K562 (cell line): ENCODE results near the gene GATM. TPM values are rescaled to one million over a fixed set of nuclear protein-coding genes. Genes with fewer than 3 reads are reported as not detected.

Source experiments
- CBFB ChIP-seq: sonication (generic); formaldehyde crosslinking; IDR thresholded peaks from 2 replicates; pipeline ENCODE4 v1.4.0; 2020; ENCODE audit warnings: mild to moderate bottlenecking, missing genetic modification reagents
- CSDE1 ChIP-seq, 2 experiments: fragments of 450-650 bp; IDR thresholded peaks; 2 replicates each; pipeline ENCODE4 v1.6.1; 2016; ENCODE audit warnings: mild to moderate bottlenecking in 1 of 2
- CXXC5 ChIP-seq: fragments of 250-450 bp; sonication (Bioruptor Pico); IDR thresholded peaks from 2 replicates; pipeline ENCODE4 v1.8.0; 2022; ENCODE audit warnings: inconsistent platforms, mild to moderate bottlenecking, moderate library complexity
- EZH2 ChIP-seq: IDR thresholded peaks from 2 replicates; pipeline ENCODE4 v1.6.1; 2012; ENCODE audit warnings: low read depth, mild to moderate bottlenecking, inconsistent platforms, low read length, borderline replicate concordance
- FIP1L1 ChIP-seq: fragments of 200-400 bp; formaldehyde crosslinking; IDR thresholded peaks from 2 replicates; pipeline ENCODE4 v1.6.1; 2018; ENCODE audit warnings: mild to moderate bottlenecking, low read depth, low read length; ENCODE audit not compliant: poor library complexity, severe bottlenecking
- FOSL1 ChIP-seq: fragments of 200-800 bp; sonication (Bioruptor generic); conservative IDR thresholded peaks from 2 replicates; pipeline ENCODE4 v1.6.1; 2016; ENCODE audit warnings: missing genetic modification characterization, missing compliant biosample characterization
- FOXM1 ChIP-seq, 2 experiments: fragments of 450-650 bp in 1 of 2; sonication (generic) in 1 of 2; formaldehyde crosslinking in 1 of 2; IDR thresholded peaks; 2 replicates each; pipeline versions ENCODE4 v1.6.1 to v1.9.0; 2017 to 2022; ENCODE audit warnings: low read depth in 2 of 2, mild to moderate bottlenecking in 2 of 2, missing genetic modification reagents in 1 of 2, moderate library complexity in 1 of 2
- HCFC1 ChIP-seq: IDR thresholded peaks from 2 replicates; pipeline ENCODE4 v1.6.1; 2012; ENCODE audit warnings: low read depth, low read length, improper control_type of control experiment
- HMGN3 ChIP-seq: IDR thresholded peaks from 2 replicates; pipeline ENCODE4 v1.6.1; 2011; ENCODE audit warnings: borderline replicate concordance, low read depth, mild to moderate bottlenecking, mixed read lengths, low read length; ENCODE audit not compliant: insufficient read length; ENCODE audit errors: extremely low read depth
- HSF4 ChIP-seq: fragments of 250-450 bp; sonication (Bioruptor Pico); IDR thresholded peaks from 2 replicates; pipeline ENCODE4 v2.1.2; 2022; ENCODE audit warnings: mild to moderate bottlenecking, moderate library complexity, borderline replicate concordance
- KDM5B ChIP-seq: fragments of 200-600 bp; sonication (generic); IDR thresholded peaks from 2 replicates; pipeline ENCODE4 v1.6.1; 2012; ENCODE audit warnings: low read depth, mild to moderate bottlenecking, moderate library complexity, low read length, control low read depth, inconsistent platforms; ENCODE audit not compliant: insufficient replicate concordance
- KLF13 ChIP-seq: fragments of 450-650 bp; IDR thresholded peaks from 2 replicates; pipeline ENCODE4 v1.6.1; 2016; ENCODE audit warnings: missing genetic modification characterization, low read depth, mild to moderate bottlenecking, missing compliant biosample characterization, moderate library complexity, borderline replicate concordance
- LEF1 ChIP-seq: fragments of 450-650 bp; IDR thresholded peaks from 2 replicates; pipeline ENCODE4 v1.6.1; 2016; ENCODE audit warnings: mild to moderate bottlenecking
- MAX ChIP-seq: sonication (generic); formaldehyde crosslinking; IDR thresholded peaks from 2 replicates; pipeline ENCODE4 v1.9.0; 2022; ENCODE audit warnings: mild to moderate bottlenecking, missing genetic modification reagents
- MEIS2 ChIP-seq: fragments of 450-650 bp; IDR thresholded peaks from 2 replicates; pipeline ENCODE4 v1.6.1; 2014; ENCODE audit warnings: mild to moderate bottlenecking; ENCODE audit not compliant: partially characterized antibody
- NR2C2 ChIP-seq, 2 experiments: fragments of 200-800 bp in 1 of 2; sonication (Bioruptor generic) in 1 of 2; sonication (generic) in 1 of 2; formaldehyde crosslinking in 1 of 2; IDR thresholded peaks; 2 replicates each; pipeline versions ENCODE4 v1.6.1 to v1.8.0; 2016 to 2022; ENCODE audit warnings: mild to moderate bottlenecking in 1 of 2, missing compliant biosample characterization in 1 of 2, missing genetic modification characterization in 1 of 2, missing genetic modification reagents in 1 of 2
- ZBTB33 ChIP-seq: sonication (generic); formaldehyde crosslinking; IDR thresholded peaks from 2 replicates; pipeline ENCODE4 v1.8.1; 2023; ENCODE audit warnings: mild to moderate bottlenecking, missing genetic modification reagents
- ZC3H11A ChIP-seq: IDR thresholded peaks from 2 replicates; pipeline ENCODE4 v1.6.1; 2012; ENCODE audit warnings: low read depth, low read length, improper control_type of control experiment
- ZNF512 ChIP-seq: IDR thresholded peaks from 2 replicates; pipeline ENCODE4 v1.6.1; 2016; ENCODE audit warnings: missing genetic modification characterization, missing compliant biosample characterization
- ZNF57 ChIP-seq: fragments of 450-650 bp; formaldehyde crosslinking; IDR thresholded peaks from 2 replicates; pipeline ENCODE4 v1.4.0; 2020; ENCODE audit warnings: mild to moderate bottlenecking, moderate library complexity
- ZNF639 ChIP-seq, 2 experiments: fragments of 200-800 bp in 1 of 2; sonication (Bioruptor generic) in 1 of 2; sonication (generic) in 1 of 2; formaldehyde crosslinking in 1 of 2; IDR thresholded peaks in 1 of 2; conservative IDR thresholded peaks in 1 of 2; 2 replicates each; pipeline versions ENCODE4 v1.5.0 to v1.6.1; 2016 to 2020; ENCODE audit warnings: missing compliant biosample characterization in 1 of 2, missing genetic modification characterization in 1 of 2, missing genetic modification reagents in 1 of 2
- polyA plus RNA-seq, 8 experiments: library from polyadenylated mRNA; depleted of rRNA in 4 of 8; stranded (reverse) in 5 of 8; unstranded in 3 of 8; fragments of >200 nt; fragmentation: Nextera tagmentation in 2 of 8; fragmentation: Illumina TruSeq in 1 of 8; extraction: Ambion mirVana in 2 of 8; extraction: Trizol in 1 of 8; gene quantifications; 2 replicates each; pipeline versions ENCODE4 v1.2.1 to v1.2.3, GENCODE V29; 2011 to 2014; ENCODE audit warnings: inconsistent platforms in 1 of 8, missing spikeins in 1 of 8
- total RNA-seq, 7 experiments: library from RNA; depleted of rRNA in 6 of 7; stranded (reverse); fragments of >200 nt in 6 of 7; fragmentation: Illumina TruSeq in 2 of 7; extraction: Trizol in 2 of 7; gene quantifications; 2 replicates each; pipeline versions ENCODE4 v1.2.1 to v1.2.3, GENCODE V29; 2011 to 2021; ENCODE audit warnings: low replicate concordance in 1 of 7

GATM gene
- total and polyA plus RNA-seq, 9 of the 15 experiments (the other 6 are each of a cell fraction or from before 2014, with no cell fraction given) = 0.11 to 1.1 (median 0.65) TPM

- no peak for TF ChIP-seq ZNF512 (tag)
- TF ChIP-seq MAX = peak; percentile 57
- no peak for TF ChIP-seq NR2C2 (CRISPR knock-in tag; IDR thresholded peaks at IDR 0.05)
- no peak; the same call in 1 of the 2 replicates for TF ChIP-seq NR2C2 (tag; IDR thresholded peaks at IDR 0.05)
- TF ChIP-seq HSF4 (CRISPR knock-in tag) = no peak
- no peak for TF ChIP-seq EZH2
- no peak for TF ChIP-seq KLF13 (tag)
- TF ChIP-seq CXXC5 (CRISPR knock-in tag) = peak; percentile 78
- TF ChIP-seq ZNF639 (CRISPR knock-in tag; conservative IDR thresholded peaks at IDR 0.05 in 1 of 2, IDR thresholded peaks at IDR 0.05 in 1 of 2) = no peak
- TF ChIP-seq ZNF57 (CRISPR knock-in tag) = no peak
- TF ChIP-seq FOSL1 = no peak
- TF ChIP-seq LEF1 = no peak
- no peak for TF ChIP-seq CSDE1 (IDR thresholded peaks at IDR 0.05)
- TF ChIP-seq HCFC1 = peak; percentile 74
- TF ChIP-seq KDM5B = peak; percentile 85
- peak; percentile 81 for TF ChIP-seq MEIS2
- peak; percentile 27; the same call in 1 of the 2 replicates for TF ChIP-seq ZBTB33 (CRISPR knock-in tag)
- no peak for TF ChIP-seq FIP1L1
- TF ChIP-seq HMGN3 = no peak
- TF ChIP-seq FOXM1 (IDR thresholded peaks at IDR 0.05; ENCODE audit: low read depth) = no peak
- TF ChIP-seq FOXM1 (CRISPR knock-in tag; IDR thresholded peaks at IDR 0.05; ENCODE audit: low read depth) = no peak
- no peak for TF ChIP-seq ZC3H11A
- TF ChIP-seq CBFB = no peak
Observed at GRCh38 chr15:45402162-45402954, 24.0 kb upstream of the GATM start (continued).
